Ovary (tissue), 9 donors: ENCODE measurements around the gene FYCO1. TPM values are rescaled to one million over a fixed set of nuclear protein-coding genes. Genes with fewer than 3 reads are reported as not detected.

ENCODE experiments used
- DNase-seq, 5 donors: peaks; one replicate each; pipeline ENCODE4 v3.0.0-alpha.2; 2019 to 2020
- H3K27ac ChIP-seq, 2 donors: fragments of 200-600 bp; one replicate each; pipeline versions ENCODE4 v1.5.1 to v1.8.0; 2019 to 2022
- H3K27me3 ChIP-seq: fragments of 200-600 bp; one replicate; pipeline ENCODE4 v1.8.0; 2022
- H3K36me3 ChIP-seq: fragments of 200-600 bp; sonication (generic); one replicate; pipeline ENCODE4 v1.5.1; 2019
- H3K4me1 ChIP-seq: one replicate; pipeline ENCODE4 v1.8.1; 2013; ENCODE audit warnings: mild to moderate bottlenecking, moderate library complexity; ENCODE audit not compliant: insufficient read depth
- H3K4me3 ChIP-seq: fragments of 200-600 bp; sonication (generic); one replicate; pipeline ENCODE4 v1.5.1; 2017
- H3K9me3 ChIP-seq, 2 donors: fragments of 200-600 bp in 1 of 2; sonication (generic) in 1 of 2; one replicate each; pipeline versions ENCODE4 v1.5.1 to v1.8.1; 2013 to 2019; ENCODE audit warnings: mild to moderate bottlenecking in 1 of 2, moderate library complexity in 1 of 2
- CTCF ChIP-seq, 3 donors: fragments of 450-650 bp in 2 of 3; fragments of 200-600 bp in 1 of 3; IDR thresholded peaks; one replicate each; pipeline versions ENCODE4 v1.5.1 to v1.8.0; 2016 to 2022; ENCODE audit warnings: antibody characterized with exemption in 3 of 3, mild to moderate bottlenecking in 1 of 3
- EP300 ChIP-seq: sonication (generic); formaldehyde crosslinking; IDR thresholded peaks from one replicate; pipeline ENCODE4 v1.6.1; 2017; ENCODE audit warnings: antibody characterized with exemption
- POLR2A ChIP-seq: fragments of 450-650 bp; IDR thresholded peaks from one replicate; pipeline ENCODE4 v1.6.1; 2017; ENCODE audit warnings: antibody characterized with exemption, mild to moderate bottlenecking, moderate library complexity
- WGBS, 3 donors: extraction: QIAGEN DNeasy Blood & Tissue Kit in 1 of 3; methylation state at CpG; one replicate each; pipeline versions ENCODE4 v1.1.5 to v1.1.7; 2013 to 2017; 5-methylcytosine and 5-hydroxymethylcytosine counted together
- intact Hi-C, 4 donors: fragments of 100-400 bp; cut with DNase I; formaldehyde crosslinking; loops; one replicate each; pipeline versions ENCODE4 v1.11.0 to v1.15.1; 2022 to 2023
- polyA plus RNA-seq, 2 donors: library from polyadenylated mRNA; stranded (reverse); fragments of 200-250 nt in 1 of 2; fragments of 350-450 nt in 1 of 2; fragmentation: Illumina TruSeq in 1 of 2; extraction: RNeasy Lipid Tissue Mini Kit (QIAGEN cat#74804) in 1 of 2; gene quantifications; one replicate each; pipeline ENCODE4 v1.2.3, GENCODE V29; 2013 to 2014
- total RNA-seq, 7 donors: library from RNA; depleted of rRNA in 2 of 7; stranded (reverse); fragments of >200 nt in 2 of 7; fragmentation: NEBNext Ultra II Directional in 3 of 7; extraction: Animal tissue kit (Norgen Biotek cat#: 25700) in 3 of 7; gene quantifications; one replicate each; pipeline versions ENCODE4 v1.1.0 to v1.2.4, GENCODE V29; 2016 to 2023
- donor health status: DM: no; HTN: no; CAD: no; lungs with moderate emphysema.
- donor health status: DM: no; HTN: no; CAD: no.
- donor health status: Bipolar disorder and iron deficiency.
- donor health status: DM: yes; HTN: yes; CAD: no.
- donor health status: DM: no; HTN: no; CAD: no.
- donor health status: DM: yes; HTN: yes; CAD: no.

FYCO1 gene
- total and polyA plus RNA-seq, 9 donors: 30.2 to 81.0 (median 52.8) TPM

GRCh38 chr3:45896956-45897355 is 98.7 kb downstream of the FYCO1 start:
- no peak for DNase-seq
- no peaks in the 10 kb centered on the region for H3K36me3 ChIP-seq
- 28 to 46% (median 38%) methylated on average over 3 of the region's 3 CpGs for WGBS, 3 donors
- TF ChIP-seq CTCF (IDR thresholded peaks at IDR 0.05): no peak
- no peak for TF ChIP-seq POLR2A
- TF ChIP-seq EP300: no peak
- H3K27ac ChIP-seq: no peak overlapping the region
- H3K4me1 ChIP-seq: no peaks in the 10 kb centered on the region
- no peaks in the 10 kb centered on the region for H3K9me3 ChIP-seq
- intact Hi-C loops: no loop called here
- no peaks in the 10 kb centered on the region for H3K27me3 ChIP-seq
- H3K4me3 ChIP-seq: no peak overlapping the region

DNA sequence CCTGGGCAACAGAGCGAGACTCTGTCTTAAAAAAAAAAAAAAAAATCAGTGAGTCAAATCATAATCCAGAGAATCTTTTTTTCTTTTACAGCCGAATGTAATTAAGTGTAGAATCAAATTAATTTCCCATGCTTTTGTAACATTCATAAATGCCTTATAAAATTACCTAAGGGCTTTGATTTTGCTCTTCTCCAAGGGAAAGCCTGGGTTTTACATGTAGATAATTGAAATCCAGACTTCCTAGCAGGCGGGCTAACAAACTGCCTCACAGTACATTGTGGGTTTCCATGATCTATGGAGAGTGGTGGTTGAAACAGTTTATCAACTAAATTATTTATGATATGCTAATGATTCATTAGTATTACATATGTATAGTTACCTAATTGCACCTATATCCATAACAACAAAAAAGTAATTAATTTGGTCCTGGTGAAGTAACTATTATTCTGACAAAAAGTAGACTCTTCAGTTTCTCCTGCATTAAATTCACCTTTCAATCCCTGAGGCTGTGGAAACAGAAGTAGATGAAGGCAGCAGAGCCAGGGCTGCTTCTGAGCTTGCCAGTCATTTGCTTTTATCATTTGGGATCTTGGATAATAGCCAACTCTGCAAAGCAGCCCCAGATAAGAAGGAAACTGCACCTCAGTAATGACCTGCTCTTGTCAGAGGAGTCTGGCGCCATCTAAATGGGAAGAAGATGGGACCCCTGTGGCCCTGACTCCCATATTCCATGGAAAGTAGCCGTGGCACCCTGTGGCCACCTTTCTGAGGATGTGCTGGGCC is 99.7 kb downstream of the FYCO1 start:
- no peak for DNase-seq
- whole genome bisulfite sequencing, 3 donors: 91 to 95% (median 92%) methylated on average over 5 of the region's 5 CpGs
- H3K27me3 ChIP-seq: no peaks in the 10 kb centered on the region

DNA sequence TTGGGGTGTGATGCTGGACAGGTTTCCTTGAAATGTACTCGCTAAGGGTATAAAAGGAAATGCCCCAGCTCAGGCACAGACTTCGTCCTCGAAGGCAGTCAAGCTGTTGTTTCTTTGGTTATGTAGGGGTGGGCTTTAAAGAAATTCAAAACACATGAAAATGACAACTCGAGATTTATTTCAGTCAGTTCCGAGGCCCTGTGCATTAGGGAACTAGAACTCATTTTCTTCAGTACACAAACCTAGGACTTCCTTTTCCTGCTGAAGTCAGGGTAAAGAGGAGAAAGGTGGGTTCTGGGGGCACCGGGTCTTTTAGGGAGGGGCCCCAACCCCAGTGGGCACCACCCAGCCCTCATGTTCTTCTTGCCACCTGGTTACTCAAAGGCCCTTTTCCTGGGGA is 101.6 kb downstream of the FYCO1 start:
- Histone ChIP-seq H3K36me3 (no peaks in the 10 kb centered on the region), H3K9me3 (no peaks in the 10 kb centered on the region), H3K4me3 (no peak overlapping the region), H3K27me3 (no peaks in the 10 kb centered on the region), H3K4me1 (no peaks in the 10 kb centered on the region), H3K27ac (no peak overlapping the region)
- 80 to 84% (median 84%) methylated on average over 6 of the region's 6 CpGs for WGBS, 3 donors
- intact Hi-C loops: no loop called here
- TF ChIP-seq POLR2A (no peak), EP300 (no peak), CTCF (IDR thresholded peaks at IDR 0.05) (no peak)
- DNase-seq: no peak

More for the DNA sequence above, 99.7 kb downstream of the FYCO1 start:
- TF ChIP-seq POLR2A: no peak
- no peak for TF ChIP-seq CTCF (IDR thresholded peaks at IDR 0.05)
- TF ChIP-seq EP300: no peak
- no peaks in the 10 kb centered on the region for H3K36me3 ChIP-seq
- no peak overlapping the region for H3K27ac ChIP-seq
- H3K4me3 ChIP-seq: no peak overlapping the region
- H3K9me3 ChIP-seq: no peaks in the 10 kb centered on the region
- intact Hi-C loops: no loop called here
- no peaks in the 10 kb centered on the region for H3K4me1 ChIP-seq

DNA sequence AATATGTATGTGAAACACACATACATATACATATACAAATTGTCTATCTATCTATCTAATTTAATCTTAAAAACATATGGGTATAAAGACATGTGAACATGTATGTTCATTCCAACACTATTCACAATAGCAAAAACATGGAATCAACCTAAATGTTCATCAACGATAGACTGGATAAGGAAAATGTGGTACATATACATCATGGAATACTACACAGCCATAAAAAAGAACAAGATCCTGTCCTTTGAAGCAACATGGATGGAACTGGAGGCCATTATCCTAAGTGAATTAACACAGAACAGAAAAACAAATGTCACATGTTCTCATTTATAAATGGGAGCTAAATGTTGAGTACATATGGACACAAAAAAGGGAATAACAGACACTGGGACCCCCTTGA is 103.5 kb downstream of the FYCO1 start:
- Histone ChIP-seq H3K27me3 (no peaks in the 10 kb centered on the region), H3K36me3 (no peaks in the 10 kb centered on the region), H3K27ac (no peak overlapping the region), H3K4me1 (no peaks in the 10 kb centered on the region), H3K4me3 (no peak overlapping the region), H3K9me3 (no peaks in the 10 kb centered on the region)
- intact Hi-C loops: no loop called here
- no peak for TF ChIP-seq EP300
- TF ChIP-seq POLR2A: no peak
- no peak for TF ChIP-seq CTCF (IDR thresholded peaks at IDR 0.05)
- WGBS, 3 donors: 95 to 100% (median 98%) methylated on average over 1 of the region's 1 CpG
- DNase-seq: no peak
